Fibroblast of skin of left quadriceps (primary cell): ENCODE results near the gene LMX1B.
"Not testable (repeated sequence)": the region's sequence is repeated elsewhere in the genome, so short reads cannot be mapped to it uniquely, and the experiment has no call there.

Source experiments
- DNase-seq, 2 experiments: peaks; one replicate each; pipeline ENCODE4 v3.0.0-alpha.2; 2013; ENCODE audit warnings: low read depth in 2 of 2

LMX1B gene

GRCh38 chr9:126613651-126614050 lies at the start of gene LMX1B:
TSS of gene LMX1B (plus strand) at chr9:126613928. CDS start at chr9:126614450, 522 bp downstream.
- peak; percentile 11 to 22 for DNase-seq

- DNase-seq, result no peak
Measured at GRCh38 chr9:126564128-126564527, 49.6 kb upstream of the LMX1B start.

GRCh38 chr9:126564716-126565115 lies 49.0 kb upstream of the LMX1B start:
- no peak for DNase-seq

GRCh38 chr9:126565336-126566128 lies 48.2 kb upstream of the LMX1B start:
- no peak for DNase-seq

- DNase-seq, result no peak
Measured at GRCh38 chr9:126569036-126569435, 44.7 kb upstream of the LMX1B start.

GRCh38 chr9:126578029-126578428 lies 35.7 kb upstream of the LMX1B start:
- DNase-seq, result no peak

GRCh38 chr9:126580319-126580718 lies 33.4 kb upstream of the LMX1B start:
- DNase-seq, result not testable (repeated sequence)

- DNase-seq, result no peak
Measured at GRCh38 chr9:126581893-126582292, 31.8 kb upstream of the LMX1B start.

- DNase-seq, result no peak
Measured at GRCh38 chr9:126582427-126582826, 31.3 kb upstream of the LMX1B start.

GRCh38 chr9:126583144-126583760 lies 30.5 kb upstream of the LMX1B start:
- DNase-seq, result no peak

GRCh38 chr9:126584611-126585010 lies 29.1 kb upstream of the LMX1B start:
- no peak for DNase-seq

- DNase-seq, result no peak
Measured at GRCh38 chr9:126586236-126586635, 27.5 kb upstream of the LMX1B start.

GRCh38 chr9:126587187-126588185 lies 26.2 kb upstream of the LMX1B start:
- no peak for DNase-seq

- no peak for DNase-seq
Measured at GRCh38 chr9:126588491-126589168, 25.1 kb upstream of the LMX1B start.

GRCh38 chr9:126589349-126589748 lies 24.4 kb upstream of the LMX1B start:
- DNase-seq, result no peak

GRCh38 chr9:126591083-126591482 lies 22.6 kb upstream of the LMX1B start:
- no peak for DNase-seq

GRCh38 chr9:126591922-126592321 lies 21.8 kb upstream of the LMX1B start:
- no peak for DNase-seq

GRCh38 chr9:126592461-126592860 lies 21.3 kb upstream of the LMX1B start:
- DNase-seq, result no peak

GRCh38 chr9:126595982-126596381 lies 17.7 kb upstream of the LMX1B start:
- DNase-seq, result no peak

- DNase-seq, result no peak
Measured at GRCh38 chr9:126599047-126599650, 14.6 kb upstream of the LMX1B start.
